H1 (cell line): Measurements from ENCODE around the gene SLCO4A1. TPM values are rescaled to one million over a fixed set of nuclear protein-coding genes. Genes with fewer than 3 reads are reported as not detected.

Experiments used
- KDM1A ChIP-seq: fragments of 200-600, 300-600 bp; sonication (generic); IDR thresholded peaks from 2 replicates; pipeline ENCODE4 v1.7.1; 2016; ENCODE audit warnings: mild to moderate bottlenecking, low read length, borderline replicate concordance
- TAF1 ChIP-seq: IDR thresholded peaks from 2 replicates; pipeline ENCODE4 v1.6.1; 2011; ENCODE audit warnings: mild to moderate bottlenecking, low read depth, low read length
- polyA plus RNA-seq, 7 experiments: library from polyadenylated mRNA; depleted of rRNA in 3 of 7; stranded (reverse) in 5 of 7; unstranded in 2 of 7; fragments of >200 nt in 5 of 7; fragments of 200-250 nt in 2 of 7; gene quantifications; 1 replicate in 5 of 7; 2 replicates in 1 of 7; 4 replicates in 1 of 7; pipeline versions ENCODE4 v1.2.1 to v1.2.3, GENCODE V29; 2011 to 2013; ENCODE audit warnings: missing spikeins in 2 of 7, mixed read lengths in 2 of 7
- total RNA-seq: library from RNA; stranded (reverse); fragmentation: NEBNext Ultra II Directional; extraction: Animal tissue kit (Norgen Biotek cat#: 25700); gene quantifications from 2 replicates; pipeline ENCODE4 v1.2.1, GENCODE V29; 2021

SLCO4A1 gene
- total and polyA plus RNA-seq, 2 of the 8 experiments (the other 6 are each of a cell fraction or from before 2014, with no cell fraction given) = 10.5 to 18.5 TPM

DNA sequence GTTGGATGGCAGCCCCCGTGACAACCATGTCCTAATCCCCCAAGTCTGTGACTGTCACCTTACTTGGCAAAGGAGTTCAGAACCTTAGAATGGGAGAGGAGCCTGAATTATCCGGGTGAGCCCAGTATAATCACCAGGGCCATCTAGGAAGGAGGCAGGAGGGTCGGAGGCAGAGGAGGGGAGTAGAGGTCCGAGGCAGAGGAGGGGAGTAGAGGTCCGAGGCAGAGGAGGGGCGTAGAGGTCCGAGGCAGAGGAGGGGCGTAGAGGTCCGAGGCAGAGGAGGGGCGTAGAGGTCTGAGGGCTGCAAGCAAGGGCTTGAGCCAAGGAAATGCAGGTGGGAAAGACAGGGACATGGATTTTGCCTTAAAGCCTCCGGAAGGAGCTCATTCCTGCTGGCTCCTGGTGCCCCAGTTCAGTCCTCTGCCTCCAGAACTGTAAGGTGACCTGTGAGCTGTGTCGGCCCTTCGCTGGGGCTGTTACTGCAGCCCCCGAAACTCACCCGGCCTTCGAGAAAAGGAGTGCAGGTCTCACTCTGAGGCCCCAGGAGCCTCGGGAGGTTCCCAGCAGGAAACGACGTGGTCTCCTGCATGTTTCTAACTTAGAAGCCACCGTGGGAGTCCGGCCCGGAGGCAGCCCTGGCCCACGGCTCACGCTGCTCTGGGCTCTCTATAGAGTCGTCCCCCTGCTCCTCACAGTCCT is 20.0 kb upstream of the SLCO4A1 start (continued):
- TF ChIP-seq TAF1 (no peak), KDM1A (no peak)
